GM18511 (cell line): ENCODE results near the gene PRKCE.

Experiments
- ATAC-seq: cut with Tn5 transposase; IDR thresholded peaks from one replicate; pipeline ENCODE4 v1.9.1; 2021; ENCODE audit warnings: mild to moderate bottlenecking, moderate library complexity; ENCODE audit not compliant: unreplicated experiment

PRKCE gene

GRCh38 chr2:46086578-46087070 lies 435.1 kb downstream of the PRKCE start:
- no peak for ATAC-seq

- ATAC-seq = no peak
Observed at GRCh38 chr2:46087492-46087891, 436.0 kb downstream of the PRKCE start.

DNA sequence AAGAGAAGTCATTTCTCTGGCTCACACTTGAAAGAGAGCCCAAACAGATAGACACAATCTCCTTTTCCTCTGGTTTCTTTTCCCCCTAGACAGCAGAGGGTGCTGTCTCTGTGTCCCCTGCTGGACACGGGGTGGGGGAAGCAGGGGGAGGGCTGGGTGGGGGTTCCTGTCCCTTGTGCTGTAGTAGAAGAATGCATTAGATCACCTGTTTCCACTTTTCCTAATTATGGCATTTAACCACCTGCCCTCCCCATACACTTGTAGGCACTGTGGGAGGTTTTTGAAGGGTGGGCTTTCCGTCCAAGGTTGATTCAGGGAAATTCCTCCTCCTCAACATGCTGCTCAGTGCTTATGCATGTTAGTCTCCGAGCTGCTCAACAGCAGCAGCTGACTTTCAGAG lies 439.5 kb downstream of the PRKCE start:
- ATAC-seq = no peak

DNA sequence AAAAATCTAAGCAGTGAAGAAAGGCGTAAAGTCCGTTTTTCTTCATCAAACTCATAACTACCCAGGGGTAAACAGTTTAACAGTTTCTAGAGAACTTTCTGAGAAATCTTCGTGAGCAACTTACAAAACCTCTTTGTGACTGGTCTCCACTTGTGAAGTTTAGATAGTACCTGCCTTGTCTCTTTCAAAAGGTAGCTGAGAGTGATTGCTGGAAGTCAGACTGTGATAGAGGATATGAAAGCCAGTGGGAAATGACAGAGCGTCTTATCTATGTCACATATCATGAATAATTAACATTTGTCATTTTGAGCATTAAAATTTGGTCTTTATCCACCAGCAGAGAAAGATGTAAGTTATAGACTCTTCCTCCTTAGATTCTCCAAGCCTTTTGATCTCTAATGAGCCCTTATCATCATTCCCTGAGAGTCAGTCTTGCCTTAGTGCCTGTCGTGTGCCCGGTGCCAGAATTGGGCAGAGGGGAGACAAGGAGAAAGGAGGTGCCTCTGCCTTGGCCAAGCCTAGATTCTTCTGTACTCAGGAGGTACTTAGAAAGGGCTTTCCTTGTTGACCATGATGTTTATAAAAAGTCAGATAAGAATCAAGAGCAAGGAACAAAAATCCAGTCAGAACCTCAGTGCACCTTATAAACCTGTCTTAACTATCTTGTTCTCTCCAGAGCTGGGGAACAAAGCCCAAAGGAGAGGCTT lies 440.6 kb downstream of the PRKCE start:
- no peak for ATAC-seq

- no peak for ATAC-seq
Observed at GRCh38 chr2:46094689-46095088, 443.2 kb downstream of the PRKCE start.

GRCh38 chr2:46095830-46096229 lies 444.4 kb downstream of the PRKCE start:
- no peak for ATAC-seq

DNA sequence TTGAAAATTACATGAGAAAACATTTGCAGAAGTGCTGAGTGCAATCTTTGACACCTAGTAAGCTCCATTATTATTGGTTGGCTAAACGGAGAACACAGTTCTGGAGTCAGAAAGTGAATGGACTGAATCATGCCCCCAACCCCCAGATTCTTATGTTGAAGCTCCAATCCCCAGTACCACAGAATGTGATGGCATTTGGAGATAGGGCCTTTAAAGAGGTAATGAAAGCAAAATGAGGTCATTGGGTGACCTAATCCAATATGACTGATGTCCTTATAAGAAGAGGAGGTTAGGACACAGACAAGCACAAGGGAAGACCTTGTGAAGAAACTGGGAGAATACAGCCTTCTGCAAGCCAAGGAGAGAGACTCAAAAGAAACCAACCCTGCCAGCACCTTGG lies 444.8 kb downstream of the PRKCE start:
- no peak for ATAC-seq

- no peak for ATAC-seq
Observed at GRCh38 chr2:46097714-46098480, 446.4 kb downstream of the PRKCE start.

DNA sequence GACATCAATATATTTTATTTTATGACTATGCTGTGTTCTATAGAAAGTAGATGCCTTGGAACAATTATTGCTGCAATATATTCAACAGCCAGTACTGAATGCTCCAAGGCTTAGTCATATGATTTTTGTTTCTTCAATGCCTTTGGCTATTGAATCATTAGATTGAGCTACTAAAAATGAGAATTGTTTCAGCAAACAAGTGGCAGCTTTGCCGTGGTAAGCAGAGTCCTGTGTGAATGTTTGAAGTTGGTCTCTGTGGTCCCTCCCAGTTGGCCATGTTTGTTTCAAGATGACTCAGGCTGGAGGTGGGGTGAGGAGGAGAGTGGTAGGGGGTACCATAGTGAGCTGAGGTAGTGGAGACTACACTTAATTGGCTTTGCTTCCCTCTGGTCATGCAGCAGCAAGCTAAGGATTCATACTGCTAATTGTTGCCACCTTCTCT lies 447.2 kb downstream of the PRKCE start:
- ATAC-seq = no peak

GRCh38 chr2:46101557-46102220 lies 450.2 kb downstream of the PRKCE start:
- no peak for ATAC-seq

DNA sequence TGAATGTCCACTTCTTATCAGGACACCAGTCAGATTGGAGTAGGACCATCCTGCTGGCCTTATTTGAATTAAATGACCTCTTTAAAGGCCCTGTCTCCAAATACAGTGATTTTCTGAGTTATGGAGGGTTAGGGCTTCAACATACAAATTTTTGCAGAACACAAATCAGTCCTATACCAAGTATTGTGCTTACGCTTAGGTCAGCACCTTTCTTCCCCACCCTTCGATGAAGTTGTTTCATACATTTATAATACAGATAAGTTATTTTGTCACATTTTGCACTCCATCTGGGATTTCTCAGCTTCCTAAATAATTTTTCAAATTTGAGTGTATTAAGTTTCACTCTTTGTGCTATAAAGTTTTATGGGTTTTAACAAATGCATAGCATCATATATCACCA lies 455.2 kb downstream of the PRKCE start:
- no peak for ATAC-seq

- ATAC-seq = no peak
Observed at GRCh38 chr2:46114996-46115395, 463.5 kb downstream of the PRKCE start.

- no peak for ATAC-seq
Observed at GRCh38 chr2:46116150-46116549, 464.7 kb downstream of the PRKCE start.

DNA sequence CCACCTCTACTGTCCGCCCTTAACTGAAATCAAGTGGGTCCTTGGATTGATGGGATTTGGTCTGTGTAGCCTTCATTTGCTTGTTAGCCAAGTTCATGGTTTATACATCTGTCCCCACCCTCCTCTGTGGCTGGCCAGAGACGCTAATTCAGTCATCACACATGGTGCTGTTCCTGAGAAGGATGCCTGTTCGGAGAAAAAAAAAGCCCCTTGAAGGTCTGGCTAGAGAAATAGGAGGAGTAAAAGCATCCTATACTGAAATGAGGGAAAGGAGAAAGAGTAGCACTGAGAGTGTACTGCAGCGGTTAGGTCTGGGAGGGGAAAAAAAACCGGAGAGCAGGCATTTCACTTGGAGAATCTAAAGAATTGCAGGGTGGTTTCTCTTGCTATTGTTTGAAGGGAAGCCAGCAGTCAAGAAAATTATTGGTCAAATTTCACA lies 465.1 kb downstream of the PRKCE start:
- no peak for ATAC-seq

GRCh38 chr2:46117379-46117778 lies 465.9 kb downstream of the PRKCE start:
- no peak for ATAC-seq

DNA sequence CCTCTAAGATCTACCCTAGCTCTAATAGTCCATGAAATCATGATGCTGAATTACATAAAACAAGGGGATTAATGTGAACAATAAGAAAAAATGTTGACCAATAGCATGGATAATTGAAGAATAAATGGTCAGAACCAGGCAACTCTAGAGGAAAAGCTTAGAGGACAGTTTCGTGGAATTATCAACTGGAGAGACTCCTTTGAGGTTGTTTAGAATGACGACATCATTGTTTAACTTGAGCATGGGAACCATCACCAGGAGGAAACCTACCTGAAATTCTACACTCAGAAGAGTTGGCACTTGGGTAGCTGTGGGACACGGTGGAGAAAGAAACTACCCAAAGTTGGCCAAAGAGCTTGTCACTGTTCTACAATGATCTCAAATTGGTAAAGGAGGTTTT lies 466.5 kb downstream of the PRKCE start:
- ATAC-seq = no peak

DNA sequence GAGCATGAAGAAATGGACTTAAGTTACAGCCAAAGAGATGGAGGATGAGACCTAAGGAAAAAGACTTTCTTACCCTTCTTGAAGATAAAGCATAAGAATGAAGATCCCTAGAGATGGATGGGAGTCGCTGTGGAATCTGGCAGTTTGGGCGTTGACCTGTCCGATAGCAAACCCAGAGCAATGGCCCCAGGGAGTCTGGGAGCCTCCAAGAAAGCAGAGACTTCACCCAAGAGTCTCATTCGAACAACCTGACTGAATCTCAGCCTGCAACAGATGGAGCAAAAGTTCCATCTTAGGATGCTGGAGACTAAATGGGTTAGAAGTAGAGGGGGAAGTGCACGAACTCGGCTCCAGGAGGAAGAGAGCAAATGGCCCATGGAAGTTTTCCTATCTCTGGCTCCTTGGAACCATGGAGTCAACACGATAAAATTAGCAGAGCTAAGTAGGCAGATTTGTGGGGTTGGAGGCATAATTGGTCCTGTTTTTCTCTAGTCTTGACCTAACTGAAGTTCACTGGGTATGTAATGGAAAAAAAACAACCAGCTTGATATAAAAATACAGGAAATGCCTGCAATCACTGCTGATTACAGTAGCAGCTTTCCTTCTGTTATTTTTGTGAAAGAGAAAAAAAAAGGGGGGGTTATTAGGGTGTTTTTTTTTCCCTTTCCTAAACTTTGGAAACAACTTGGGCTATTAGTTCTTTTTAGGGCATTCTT lies 467.3 kb downstream of the PRKCE start:
- no peak for ATAC-seq

- ATAC-seq = no peak
Observed at GRCh38 chr2:46119453-46119852, 468.0 kb downstream of the PRKCE start.

DNA sequence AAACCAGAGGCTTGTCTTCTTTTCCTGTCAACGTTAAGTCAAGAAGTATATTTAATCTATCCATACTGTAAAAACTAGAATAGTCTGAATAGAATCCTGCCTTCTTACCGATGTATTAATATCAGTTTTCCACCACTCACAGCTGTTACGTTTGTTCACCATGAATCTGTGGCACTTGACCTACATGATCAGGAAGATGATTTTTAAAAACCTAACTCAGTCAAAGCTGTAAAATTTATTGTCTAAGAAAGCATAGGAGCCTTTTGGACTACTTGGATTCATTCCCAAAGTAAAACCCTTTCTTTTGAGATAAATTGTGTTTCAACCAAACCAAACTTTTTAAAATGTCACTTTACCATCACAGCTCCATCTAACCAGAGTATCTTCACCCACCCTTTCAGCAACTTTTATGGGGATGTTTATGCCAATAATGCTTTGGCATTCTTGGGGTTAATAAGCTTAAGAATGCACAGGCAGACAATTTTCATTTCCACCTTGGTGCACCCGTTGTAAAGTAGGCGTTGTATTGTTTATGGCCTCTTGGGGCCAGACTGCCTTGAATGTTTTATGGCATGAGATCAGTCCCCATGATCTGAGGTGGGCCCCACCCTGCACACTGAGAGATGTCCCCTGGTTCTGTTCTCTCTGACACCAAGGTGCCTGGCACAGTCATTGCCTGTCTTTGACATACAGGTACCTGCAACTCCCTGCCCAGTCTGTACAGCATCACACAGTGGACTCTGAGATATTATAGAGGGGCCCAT lies 469.5 kb downstream of the PRKCE start:
- no peak for ATAC-seq

DNA sequence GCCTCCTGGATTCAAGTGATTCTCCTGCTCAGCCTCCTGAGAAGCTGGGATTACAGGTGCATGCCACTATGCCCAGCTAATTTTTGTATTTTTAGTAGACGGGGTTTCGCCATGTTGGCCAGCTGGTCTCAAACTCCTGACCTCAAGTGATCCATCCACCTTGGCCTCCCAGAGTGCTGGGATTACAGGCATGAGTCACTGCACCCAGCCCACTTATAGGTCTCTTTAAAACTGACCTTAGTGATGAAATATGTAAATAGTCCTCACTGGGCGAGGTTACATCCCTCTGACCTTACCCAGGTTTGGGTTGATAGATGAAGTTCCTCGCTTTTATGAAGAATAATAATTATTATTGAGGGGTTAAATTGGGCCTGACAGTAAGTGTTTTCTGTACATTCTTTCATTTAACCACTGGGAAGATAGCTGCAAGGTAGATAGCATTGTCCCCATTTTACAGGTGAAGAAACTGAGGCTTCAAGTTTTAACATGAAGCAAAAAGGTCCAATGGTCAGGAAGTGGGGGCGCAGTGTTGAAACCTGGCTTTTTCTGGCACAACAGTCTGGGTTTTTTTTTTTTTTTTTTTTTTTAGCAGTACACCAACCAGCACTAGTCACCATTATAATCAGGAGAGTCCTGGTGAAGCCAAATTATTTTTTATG lies 471.0 kb downstream of the PRKCE start:
- ATAC-seq = no peak
